Measurements from ENCODE around the gene QSOX2.
A peak's percentile ranks its signal among the peaks of the same experiment; 100 is the strongest.

Gene QSOX2

DNA sequence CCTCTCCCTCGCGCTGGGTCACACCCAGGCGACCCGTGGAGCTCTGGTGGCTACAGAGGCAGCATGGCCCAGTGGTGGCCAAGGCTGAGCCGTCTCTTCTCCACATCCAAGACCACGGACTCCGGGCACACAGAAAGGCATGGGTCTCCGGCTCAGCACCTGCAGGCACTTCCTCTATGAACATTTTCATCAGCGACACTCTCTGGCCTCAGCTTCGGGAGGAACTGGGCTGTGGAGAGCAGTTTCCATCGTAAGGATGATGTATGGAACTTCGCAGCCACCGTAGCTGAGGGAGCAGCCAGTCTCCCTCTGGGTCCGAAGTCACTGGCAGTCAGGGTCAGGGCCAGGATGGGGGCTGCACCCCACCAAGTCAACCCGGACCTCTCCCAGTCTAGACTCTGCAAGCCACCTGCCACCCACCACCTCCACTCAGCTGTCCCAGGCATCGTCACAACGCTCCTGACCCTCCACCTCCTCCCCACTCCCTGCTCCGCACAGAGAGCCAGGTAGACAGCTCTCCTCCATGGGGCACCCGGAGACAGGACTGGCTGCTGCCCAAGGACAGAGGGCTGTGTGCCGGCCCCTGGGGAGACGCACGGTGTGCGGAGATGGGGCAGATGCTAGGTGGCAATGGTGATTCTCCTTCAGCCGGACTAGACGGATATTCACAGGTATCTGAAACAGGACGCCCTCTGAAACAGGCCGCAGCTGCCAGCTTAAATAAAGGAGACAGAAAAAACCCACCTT lies 9.7 kb downstream of the QSOX2 start:
- no peak for DNase-seq

- no peak for DNase-seq
These were observed 10.4 kb downstream of the QSOX2 start for GRCh38 chr9:136235171-136235570.

DNA sequence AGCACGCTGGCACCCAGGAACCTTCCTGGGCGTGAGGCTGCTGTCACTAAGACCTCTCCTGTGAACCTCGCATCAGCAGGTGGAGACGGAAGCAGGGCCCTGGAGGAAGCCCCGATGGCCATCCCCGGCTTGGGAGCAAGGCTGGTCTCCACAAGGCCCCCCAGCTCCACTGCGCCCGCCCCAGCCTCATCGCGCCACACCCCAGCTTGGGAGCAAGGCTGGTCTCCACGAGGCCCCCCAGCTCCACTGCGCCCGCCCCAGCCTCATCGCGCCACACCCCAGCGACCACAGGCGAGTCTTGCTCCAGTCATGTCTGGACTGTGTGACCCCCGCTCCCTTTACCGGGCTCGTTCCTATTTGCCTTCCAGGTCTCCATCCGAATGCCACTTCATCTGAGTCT lies 11.0 kb downstream of the QSOX2 start:
- no peak for DNase-seq

DNA sequence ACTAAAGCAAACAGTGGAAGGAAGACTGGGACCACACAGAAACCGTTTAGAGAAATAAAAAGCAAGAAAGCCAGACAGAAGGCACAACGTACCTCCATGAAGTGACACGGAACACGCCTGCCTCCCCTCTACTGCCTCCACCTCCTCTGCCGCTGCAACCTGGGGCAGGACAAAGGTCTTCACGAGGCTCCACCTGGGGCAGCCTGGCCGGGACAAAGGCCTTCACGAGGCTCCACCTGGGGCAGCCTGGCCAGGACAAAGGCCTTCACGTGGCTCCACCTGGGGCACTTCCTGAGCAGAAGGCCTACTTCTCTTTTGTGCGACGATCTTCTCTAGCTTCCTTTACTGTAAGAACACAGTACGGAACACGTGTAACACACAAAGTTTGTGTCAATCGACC lies 11.7 kb downstream of the QSOX2 start:
- DNase-seq = no peak

GRCh38 chr9:136233411-136233810 lies 12.2 kb downstream of the QSOX2 start:
- no peak for DNase-seq

DNA sequence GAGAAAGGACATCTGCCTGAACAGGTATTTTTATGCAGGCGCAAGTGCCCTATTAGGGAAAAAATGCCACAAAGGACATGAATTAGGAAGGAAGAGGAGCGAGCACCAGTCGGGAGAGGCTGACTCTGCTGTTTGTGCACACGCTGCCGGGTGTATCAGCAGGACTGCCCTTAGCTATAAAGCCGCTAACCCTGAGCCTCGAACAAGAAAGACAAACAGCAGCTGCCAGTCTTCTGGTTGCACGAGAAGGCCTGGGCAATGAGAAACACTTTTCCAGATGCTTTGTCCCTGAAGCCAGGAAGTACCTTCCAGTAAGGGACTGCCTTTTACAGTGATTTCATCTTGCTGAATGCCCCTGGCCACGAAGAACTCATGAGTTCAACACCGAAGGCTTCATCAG lies 12.6 kb downstream of the QSOX2 start:
- no peak for DNase-seq

GRCh38 chr9:136231478-136232297 lies 13.9 kb downstream of the QSOX2 start:
- DNase-seq = no peak

GRCh38 chr9:136230773-136231172 lies 14.8 kb downstream of the QSOX2 start:
- no peak for DNase-seq

DNA sequence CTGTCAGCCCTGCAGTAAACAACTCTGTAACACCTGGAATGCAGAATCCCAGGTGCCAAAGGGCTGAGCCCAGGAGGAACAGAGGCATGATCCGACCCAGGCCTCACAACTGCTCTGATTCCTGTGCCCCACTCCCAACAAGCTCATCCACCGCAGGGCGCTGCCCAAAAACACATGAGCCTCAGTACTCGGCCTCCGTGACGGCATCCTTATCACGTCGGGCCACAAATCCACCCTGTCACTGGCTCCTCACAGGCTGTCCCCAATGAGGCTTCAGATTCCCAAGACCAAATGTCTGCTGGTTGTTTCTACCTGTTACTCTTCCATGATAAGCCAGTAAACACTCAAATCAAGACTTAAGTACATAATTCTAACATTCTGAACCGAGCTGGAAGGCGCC lies 15.2 kb downstream of the QSOX2 start:
- DNase-seq = no peak

- no peak for DNase-seq
These were observed 16.2 kb downstream of the QSOX2 start for GRCh38 chr9:136229096-136230065.

DNA sequence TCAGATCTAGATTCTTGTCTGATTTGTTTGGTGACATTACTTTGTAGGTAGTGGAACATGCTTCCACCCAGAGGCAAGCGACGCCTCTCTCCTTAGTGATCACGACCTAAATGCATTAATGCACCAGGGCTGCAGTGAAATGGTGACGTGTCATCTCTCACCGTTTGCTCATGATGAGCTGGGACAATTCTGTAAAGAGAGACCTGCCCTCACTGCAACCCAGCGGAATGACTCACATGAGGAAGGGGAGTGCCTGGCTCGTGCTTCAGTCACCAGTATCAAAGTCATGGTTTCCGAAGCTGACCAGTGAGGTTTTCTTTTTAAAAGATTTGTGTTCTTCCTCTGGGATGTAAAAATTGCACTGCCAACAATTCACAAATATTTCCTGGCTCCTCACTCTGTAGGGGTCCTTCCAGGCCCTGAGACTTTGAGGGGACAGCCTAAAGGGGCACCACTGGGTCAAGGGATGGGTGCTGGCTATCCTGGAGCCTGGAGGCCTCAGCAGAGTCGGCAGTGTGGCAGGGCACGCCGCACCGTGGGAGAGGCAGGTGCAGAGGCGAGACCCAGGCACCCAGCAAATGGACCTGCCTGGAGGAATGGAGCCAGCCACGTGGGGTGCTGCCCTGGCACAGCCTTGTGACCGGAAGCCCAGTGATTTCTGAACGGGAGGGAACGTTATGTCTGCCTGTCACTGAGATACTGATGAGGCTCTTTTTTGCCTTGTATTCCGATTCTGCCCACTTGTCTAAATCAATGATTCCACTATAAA lies 17.3 kb downstream of the QSOX2 start:
- peak; percentile 65 for DNase-seq

DNA sequence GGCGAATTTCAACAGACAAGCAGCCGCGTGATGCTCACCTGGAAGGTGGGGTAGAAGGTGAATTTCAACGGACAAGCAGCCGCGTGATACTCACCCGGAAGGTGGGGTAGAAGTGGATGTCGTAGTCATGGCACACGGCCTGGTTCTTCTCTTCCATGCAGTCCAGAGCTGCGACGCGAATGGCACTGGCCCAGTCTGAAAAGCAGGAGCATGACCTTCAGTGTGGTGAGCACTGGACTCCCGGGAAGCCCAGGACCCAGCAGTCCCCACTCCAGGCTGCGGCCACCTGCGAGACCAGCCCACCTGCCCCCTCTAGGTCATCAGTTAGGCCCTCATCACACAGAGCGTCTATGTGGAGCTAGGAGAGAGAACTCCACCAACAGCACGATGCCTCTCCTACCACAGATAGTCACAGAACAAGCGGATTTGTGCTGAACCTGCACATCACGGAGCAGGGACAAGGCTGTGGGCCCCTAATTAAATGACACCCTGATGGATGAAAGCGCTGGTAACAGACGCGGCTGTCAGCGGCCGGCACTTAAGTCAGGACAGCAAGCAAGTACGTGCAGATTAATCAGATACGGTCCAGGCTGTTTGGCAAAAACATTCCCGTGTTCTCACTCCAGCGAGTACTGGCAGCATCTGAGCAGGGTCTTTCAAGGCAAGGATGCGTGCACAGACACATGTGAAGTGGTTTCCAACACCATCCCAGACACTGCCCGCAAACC lies 18.8 kb downstream of the QSOX2 start:
- DNase-seq = no peak

GRCh38 chr9:136225748-136226679 lies 19.6 kb downstream of the QSOX2 start:
- DNase-seq = peak; percentile 49

DNA sequence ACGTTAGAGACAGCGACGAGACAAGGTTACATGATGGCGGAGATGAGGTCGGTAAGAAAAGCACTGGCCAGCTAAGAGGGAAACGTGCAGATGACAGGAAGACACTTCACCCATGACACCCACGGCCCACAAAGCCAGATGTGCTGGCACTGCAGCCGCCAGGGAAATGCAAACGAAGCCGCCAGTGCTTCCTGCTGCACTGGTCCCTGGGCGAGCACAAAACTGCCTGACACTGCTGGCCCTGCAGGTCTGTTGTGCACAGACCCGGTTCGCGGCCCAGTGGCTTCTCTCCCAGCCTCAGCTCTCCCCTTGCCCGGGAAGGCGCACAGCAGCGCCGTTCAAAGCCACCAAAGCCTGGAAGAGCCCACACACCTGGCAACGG lies 20.3 kb downstream of the QSOX2 start:
- DNase-seq = no peak

DNA sequence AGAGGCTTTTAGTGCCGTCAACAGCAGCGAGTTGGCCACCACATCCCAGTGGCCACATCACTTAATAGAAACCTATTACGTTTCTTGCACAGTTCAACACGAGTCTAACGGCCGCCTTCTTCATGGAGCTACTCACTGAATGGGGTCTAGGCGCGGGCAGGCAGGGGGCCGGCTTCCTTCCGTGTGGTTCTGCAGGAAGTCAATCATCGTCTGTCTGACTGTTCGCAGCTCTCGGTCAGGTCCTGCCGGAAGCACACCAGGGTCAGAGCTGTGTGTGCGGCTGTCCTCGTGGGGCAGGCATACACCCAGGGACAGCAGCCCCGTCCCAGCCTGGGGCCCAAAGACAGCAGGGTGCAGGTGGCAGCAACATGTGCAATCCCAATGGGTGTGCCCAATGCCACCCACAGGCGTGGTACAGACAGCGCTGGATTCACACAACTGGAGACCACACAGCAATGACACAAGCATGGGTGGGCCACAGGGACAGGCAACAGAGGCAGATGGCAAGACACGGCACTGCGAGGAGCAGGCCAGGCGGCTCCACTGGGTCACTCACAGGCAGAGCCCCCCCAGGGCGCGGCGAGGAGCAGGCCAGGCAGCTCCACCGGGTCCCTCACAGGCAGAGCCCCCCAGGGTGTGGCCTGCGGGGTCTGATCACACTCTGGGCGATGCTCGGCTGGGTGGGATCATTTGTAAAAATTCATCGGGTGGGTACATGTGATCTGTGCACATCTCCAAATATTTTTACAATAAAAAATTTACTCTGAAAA lies 21.6 kb downstream of the QSOX2 start:
- no peak for DNase-seq

DNA sequence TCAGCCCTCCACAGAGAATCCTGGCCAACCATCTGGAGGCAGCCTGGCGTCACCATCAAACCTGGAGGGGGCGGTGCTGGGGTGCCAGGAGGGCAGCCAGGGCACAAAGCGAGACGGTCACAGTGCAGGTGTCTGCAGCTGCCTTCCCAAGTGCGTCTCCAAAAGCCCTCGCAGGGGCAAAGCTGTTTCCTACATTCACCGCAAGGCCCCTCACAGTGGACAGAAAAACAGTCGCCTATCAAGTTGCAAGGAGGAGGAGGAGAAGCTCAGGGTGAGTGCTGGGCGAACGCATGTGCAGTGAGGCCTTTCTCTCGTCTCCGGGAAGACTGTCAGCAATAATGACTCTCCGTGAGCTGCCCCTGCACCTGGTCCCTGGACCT lies 22.7 kb downstream of the QSOX2 start:
- DNase-seq = no peak

GRCh38 chr9:136222166-136222905 lies 23.3 kb downstream of the QSOX2 start:
- no peak for DNase-seq

- DNase-seq = peak; percentile 22
These were observed 25.4 kb downstream of the QSOX2 start for GRCh38 chr9:136220017-136220729.

All from fibroblast of skin of scalp (primary cell).